Measurements from ENCODE around the gene TP53BP1.

Gene TP53BP1

GRCh38 chr15:43516185-43516584 lies 23.2 kb upstream of the TP53BP1 start:
- TF ChIP-seq CTCF (conservative IDR thresholded peaks at IDR 0.05; ENCODE audit: low read depth) = no peak
- DNase-seq (ENCODE audit: low spot score) = no peak
- no peak overlapping the region for H3K27ac ChIP-seq
- ChIA-PET POLR2A (ENCODE audit: low non-redundant PET) (no interaction called here), CTCF (interaction anchor here (1.1 kb wide), 1 partner anchor 66 kb away, joined by 3 read pairs; no protein-coding TSS in a partner anchor)

- no peak for DNase-seq (ENCODE audit: low spot score)
- H3K27ac ChIP-seq = no peak overlapping the region
- no peak for TF ChIP-seq CTCF (conservative IDR thresholded peaks at IDR 0.05; ENCODE audit: low read depth)
- POLR2A ChIA-PET (ENCODE audit: low non-redundant PET) = no interaction called here
- CTCF ChIA-PET = interaction anchor here (1.1 kb wide), 1 partner anchor 66 kb away, joined by 3 read pairs; no protein-coding TSS in a partner anchor
Measured at GRCh38 chr15:43515741-43516140, 22.8 kb upstream of the TP53BP1 start.

- ChIA-PET CTCF (interaction anchor here (0.5 to 1.3 kb wide), 8 partner anchors 9 to 218 kb away, joined by 3 to 5 read pairs (median 3); no protein-coding TSS in a partner anchor), POLR2A (ENCODE audit: low non-redundant PET) (no interaction called here)
- no peak overlapping the region for H3K27ac ChIP-seq
- no peak for DNase-seq (ENCODE audit: low spot score)
- peak; percentile 71 for TF ChIP-seq CTCF (conservative IDR thresholded peaks at IDR 0.05; ENCODE audit: low read depth)
Measured at GRCh38 chr15:43514241-43515057, 21.5 kb upstream of the TP53BP1 start.

DNA sequence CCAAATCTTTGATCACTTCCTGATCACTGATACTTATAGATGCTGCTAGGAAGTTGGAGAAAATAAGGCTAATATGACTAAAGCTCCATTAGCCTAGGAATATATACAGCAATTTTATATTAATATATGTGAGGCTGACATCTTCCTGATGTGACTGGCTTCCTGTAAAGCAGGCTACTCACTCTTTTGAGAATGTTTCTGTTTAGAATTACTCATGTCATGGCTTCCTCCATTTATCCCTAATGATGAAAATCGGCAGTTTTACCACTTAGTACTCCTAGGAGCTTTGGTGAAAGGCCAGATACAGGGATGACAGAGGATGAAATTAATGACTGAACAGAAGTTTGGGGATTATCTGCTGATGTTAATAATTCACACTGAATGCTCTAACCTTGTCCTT lies 20.6 kb upstream of the TP53BP1 start:
- POLR2A ChIA-PET (ENCODE audit: low non-redundant PET) = no interaction called here

DNA sequence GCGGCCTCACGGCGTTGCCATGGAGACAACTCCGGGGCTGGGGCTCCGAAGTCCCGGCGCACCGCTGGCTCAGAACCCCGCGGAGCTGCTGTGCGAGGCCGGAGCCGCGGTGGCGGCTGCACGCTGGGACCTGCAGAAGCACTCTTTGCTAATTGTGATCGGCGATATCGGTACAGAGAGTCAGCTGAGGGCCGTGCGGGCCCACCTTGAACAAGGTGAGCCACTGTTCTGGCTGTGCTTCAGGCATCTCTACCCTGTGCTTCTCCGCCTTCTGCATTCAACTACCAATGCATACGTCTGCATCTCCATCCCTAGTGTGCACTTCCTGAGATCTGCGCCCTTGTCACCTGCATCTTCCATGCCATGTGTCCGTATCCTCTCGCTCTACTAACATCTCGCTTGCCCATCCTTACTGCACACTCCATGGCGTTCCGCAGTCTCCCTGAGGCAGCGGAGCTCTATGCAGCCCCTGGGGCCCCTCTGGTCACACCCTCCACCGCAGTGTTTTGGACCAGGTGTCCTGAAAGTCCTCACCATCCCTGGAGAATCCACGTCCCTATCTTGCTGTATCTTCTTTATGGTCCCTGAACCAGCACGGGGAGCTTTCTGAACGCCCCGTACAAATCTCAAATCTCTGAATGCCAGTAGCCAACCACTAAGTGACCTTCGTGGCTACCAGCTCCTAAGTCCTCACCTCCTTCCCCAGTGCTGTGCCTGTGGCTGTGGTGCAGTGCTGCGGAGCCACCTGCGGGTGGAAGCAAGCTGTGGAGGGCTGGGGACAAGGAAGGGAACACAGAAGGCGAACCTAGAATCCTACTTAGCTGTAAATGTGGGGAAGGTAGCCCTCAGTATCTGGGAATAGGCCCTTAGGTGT lies 18.3 kb upstream of the TP53BP1 start:
- DNase-seq (ENCODE audit: low spot score) = no peak
- POLR2A ChIA-PET (ENCODE audit: low non-redundant PET) = interaction anchor here (0.6 to 0.7 kb wide), 2 partner anchors 21 to 55 kb away, joined by 6 to 10 read pairs; no protein-coding TSS in a partner anchor
- peak overlapping the region; percentile 77 for H3K27ac ChIP-seq
- TF ChIP-seq CTCF (conservative IDR thresholded peaks at IDR 0.05; ENCODE audit: low read depth) = peak; percentile 16
- CTCF ChIA-PET = interaction anchor here (0.6 to 1.9 kb wide), 4 partner anchors 11 to 239 kb away, joined by 5 to 9 read pairs (median 6); partner anchors contain the start of gene TP53BP1

More for the DNA sequence above, 20.6 kb upstream of the TP53BP1 start:
- TF ChIP-seq CTCF (conservative IDR thresholded peaks at IDR 0.05; ENCODE audit: low read depth) = no peak
- CTCF ChIA-PET = interaction anchor here (0.7 to 1.3 kb wide), 5 partner anchors 9 to 982 kb away, joined by 3 read pairs; no protein-coding TSS in a partner anchor
- no peak for DNase-seq (ENCODE audit: low spot score)
- no peak overlapping the region for H3K27ac ChIP-seq
